ENCODE data around the gene NFATC1.

NFATC1 gene

DNA sequence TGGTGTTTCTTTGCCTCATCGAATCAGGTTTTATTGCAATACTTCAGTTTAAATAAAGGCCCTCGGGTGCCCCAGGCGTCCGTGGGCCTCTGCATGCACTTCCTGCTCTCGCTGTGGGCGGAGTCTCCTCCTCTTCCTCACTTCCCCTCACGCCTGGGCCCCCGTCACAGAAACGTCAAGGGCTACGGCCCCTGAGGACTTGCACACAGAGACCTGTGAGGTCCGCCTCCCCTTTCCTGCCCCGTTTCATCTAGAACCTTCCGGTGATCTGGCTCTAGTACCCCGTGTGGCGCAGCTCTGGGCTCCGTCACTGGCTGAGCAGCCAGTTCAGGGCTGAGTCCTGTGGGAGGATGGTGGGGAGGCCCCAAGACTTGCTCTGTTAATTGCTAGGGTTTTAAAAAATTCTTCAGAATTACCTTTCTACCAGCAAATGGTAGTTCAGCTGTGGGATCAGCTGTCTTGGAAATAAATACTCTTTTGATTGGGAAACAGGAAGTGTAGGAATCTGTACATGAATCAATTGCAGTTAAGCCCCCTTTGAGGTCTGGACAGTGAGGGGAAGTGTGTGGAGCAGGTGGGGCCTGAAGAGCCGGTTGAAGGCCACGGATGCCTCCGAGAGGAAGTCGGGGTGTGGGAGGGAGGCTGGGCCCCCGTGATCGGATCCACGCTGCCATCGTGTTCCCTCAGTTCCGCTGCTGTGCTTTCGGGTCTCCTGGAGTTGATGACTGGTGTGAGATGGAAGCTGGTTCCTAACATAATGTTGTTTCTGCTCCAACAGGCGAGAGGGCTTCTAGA is 10.2 kb downstream of the NFATC1 start:
- peak; percentile 86 to 87 for DNase-seq

DNA sequence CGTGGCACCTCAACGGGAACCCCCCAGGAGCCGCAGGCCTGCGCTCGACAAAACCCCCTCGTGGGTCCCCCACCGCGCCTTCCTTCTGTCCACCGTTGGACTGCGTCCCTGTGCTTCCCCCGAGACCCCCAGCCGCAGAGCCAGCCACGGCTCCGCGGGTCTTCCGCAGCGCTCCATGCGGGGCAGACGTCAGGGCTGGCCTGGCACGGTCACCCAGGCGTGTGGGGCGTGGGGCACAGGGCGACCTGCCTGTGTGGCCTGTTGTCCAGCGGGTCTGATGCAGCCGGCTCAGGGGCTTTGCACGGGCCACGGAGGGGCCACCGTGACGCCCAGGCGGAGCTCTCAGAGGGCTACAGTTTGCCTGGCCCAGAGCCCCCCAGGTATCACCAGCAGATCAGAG is 11.0 kb downstream of the NFATC1 start:
- DNase-seq, result no peak

- no peak for DNase-seq
These were observed 13.6 kb downstream of the NFATC1 start for GRCh38 chr18:79409313-79409712.

DNA sequence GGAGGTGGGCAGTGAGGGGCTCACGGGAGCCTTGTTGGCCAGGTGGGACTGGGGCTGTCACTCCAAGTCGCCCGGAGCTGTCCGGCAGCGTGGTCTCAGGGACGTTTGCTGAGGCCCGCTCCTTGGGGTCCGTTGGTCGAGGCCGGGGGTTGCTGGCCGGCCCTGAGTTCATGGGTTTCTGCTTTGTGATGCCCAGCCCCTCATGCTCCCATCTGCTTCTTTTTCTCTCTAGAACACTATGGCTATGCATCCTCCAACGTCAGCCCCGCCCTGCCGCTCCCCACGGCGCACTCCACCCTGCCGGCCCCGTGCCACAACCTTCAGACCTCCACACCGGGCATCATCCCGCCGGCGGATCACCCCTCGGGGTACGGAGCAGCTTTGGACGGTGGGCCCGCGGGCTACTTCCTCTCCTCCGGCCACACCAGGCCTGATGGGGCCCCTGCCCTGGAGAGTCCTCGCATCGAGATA is 14.5 kb downstream of the NFATC1 start:
- DNase-seq, result no peak

DNA sequence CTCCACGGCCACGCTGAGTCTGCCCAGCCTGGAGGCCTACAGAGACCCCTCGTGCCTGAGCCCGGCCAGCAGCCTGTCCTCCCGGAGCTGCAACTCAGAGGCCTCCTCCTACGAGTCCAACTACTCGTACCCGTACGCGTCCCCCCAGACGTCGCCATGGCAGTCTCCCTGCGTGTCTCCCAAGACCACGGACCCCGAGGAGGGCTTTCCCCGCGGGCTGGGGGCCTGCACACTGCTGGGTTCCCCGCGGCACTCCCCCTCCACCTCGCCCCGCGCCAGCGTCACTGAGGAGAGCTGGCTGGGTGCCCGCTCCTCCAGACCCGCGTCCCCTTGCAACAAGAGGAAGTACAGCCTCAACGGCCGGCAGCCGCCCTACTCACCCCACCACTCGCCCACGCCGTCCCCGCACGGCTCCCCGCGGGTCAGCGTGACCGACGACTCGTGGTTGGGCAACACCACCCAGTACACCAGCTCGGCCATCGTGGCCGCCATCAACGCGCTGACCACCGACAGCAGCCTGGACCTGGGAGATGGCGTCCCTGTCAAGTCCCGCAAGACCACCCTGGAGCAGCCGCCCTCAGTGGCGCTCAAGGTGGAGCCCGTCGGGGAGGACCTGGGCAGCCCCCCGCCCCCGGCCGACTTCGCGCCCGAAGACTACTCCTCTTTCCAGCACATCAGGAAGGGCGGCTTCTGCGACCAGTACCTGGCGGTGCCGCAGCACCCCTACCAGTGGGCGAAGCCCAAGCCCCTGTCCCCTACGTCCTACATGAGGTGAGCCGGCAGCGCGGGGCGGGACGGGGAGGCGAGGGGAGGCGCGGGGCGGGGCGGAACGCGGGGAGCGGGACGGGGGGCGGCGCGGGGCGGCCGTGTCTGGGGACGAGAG is 15.2 kb downstream of the NFATC1 start:
- DNase-seq, result no peak

GRCh38 chr18:79411614-79412526 is 16.1 kb downstream of the NFATC1 start:
- no peak for DNase-seq

GRCh38 chr18:79413025-79413424 is 17.3 kb downstream of the NFATC1 start:
- DNase-seq, result no peak

DNA sequence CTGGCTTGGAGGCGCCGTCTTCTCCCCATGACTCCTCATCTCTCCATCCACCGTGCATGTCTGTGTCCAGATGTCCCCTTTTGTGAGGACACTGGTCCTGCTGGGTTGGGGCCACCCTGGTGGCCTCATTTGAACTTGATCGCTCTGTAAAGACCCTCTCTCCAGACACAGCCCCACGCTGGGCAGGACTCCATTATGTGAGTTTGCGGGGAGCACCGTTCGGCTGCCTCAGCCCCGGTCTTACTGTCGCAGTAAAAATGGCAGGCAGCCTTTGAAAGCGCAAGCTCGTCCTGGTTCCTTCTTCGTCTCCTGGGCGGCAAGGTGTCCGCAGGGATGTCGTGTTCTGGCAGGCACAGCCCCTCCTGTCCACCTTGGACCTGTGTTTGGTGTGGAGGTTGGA is 17.7 kb downstream of the NFATC1 start:
- no peak for DNase-seq

DNA sequence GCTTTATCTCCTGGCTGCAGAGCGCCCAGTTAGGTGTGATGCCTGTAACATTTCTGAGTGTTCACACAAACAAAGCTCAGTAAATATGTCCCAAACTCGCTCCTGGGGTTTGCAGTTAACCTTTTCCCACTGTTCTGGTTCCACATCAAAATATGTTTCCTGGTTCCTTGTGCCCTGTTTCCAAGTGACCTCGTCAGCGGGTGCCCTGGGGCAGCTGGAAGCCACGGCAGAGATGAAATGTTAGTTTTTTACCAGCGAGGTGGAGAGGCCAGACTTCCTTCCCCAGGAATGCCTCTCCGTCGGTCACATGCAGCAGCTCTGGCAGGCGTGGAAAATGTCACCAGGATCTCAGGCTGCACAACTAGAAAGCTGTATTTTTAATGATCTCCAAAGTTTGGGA is 18.2 kb downstream of the NFATC1 start:
- DNase-seq, result no peak

- DNase-seq, result no peak
These were observed 20.4 kb downstream of the NFATC1 start for GRCh38 chr18:79416022-79416676.

- no peak for DNase-seq
These were observed 20.9 kb downstream of the NFATC1 start for GRCh38 chr18:79416677-79417052.

GRCh38 chr18:79418236-79418635 is 22.5 kb downstream of the NFATC1 start:
- DNase-seq, result no peak

GRCh38 chr18:79418642-79419041 is 22.9 kb downstream of the NFATC1 start:
- DNase-seq, result no peak

DNA sequence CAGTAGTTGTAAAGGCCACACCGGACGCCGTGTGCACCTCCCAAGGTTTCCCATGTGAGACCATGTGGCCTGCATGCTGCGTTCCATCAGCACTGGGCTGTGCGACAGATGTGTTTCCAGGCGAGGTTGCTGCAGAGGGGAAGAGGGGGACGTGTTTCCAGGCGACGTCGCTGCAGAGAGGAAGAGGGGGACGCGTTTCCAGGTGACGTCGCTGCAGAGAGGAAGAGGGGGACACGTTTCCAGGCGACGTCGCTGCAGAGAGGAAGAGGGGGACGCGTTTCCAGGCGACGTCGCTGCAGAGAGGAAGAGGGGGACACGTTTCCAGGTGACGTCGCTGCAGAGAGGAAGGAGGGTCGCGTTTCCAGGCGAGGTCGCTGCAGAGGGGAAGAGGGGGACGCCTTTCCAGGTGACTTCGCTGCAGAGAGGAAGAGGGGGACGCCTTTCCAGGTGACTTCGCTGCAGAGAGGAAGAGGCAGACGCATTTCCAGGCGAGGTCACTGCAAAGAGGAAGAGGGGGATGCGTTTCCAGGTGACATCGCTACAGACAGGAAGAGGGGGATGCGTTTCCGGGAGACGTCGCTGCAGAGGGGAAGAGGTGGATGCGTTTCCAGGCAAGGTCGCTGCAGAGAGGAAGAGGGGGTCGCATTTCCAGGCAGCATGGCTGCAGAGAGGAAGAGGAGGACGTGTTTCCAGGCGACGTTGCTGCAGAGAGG is 24.5 kb downstream of the NFATC1 start:
- DNase-seq, result no peak

DNA sequence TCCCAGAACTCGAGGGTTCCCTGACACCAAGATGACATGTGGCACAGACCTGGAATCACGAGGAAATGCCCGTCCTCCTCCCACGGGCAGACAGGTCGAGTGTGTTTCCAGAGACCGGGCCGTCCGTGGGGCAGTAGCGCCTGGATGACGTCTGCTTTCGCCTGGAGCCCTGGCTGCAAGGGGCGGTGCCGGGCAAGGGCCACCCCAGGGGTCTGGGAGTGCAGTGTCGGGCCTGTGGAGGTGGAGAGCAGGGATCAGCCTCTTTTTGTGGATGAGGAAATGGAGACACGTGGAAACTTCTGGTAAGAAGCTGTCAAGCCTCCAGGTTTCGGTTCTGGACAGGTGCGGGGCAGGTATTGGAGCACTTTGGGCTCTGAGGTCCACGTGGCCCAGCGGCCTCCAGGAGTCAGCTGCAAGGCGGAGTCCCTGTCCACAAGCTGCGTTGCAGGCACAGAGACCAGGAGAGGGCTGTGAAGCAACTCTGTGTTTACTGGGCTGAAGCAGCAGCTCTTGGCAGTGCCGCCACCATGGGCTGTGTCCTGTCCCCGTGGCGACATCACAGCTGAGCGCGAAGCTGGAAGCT is 25.6 kb downstream of the NFATC1 start:
- no peak for DNase-seq

DNA sequence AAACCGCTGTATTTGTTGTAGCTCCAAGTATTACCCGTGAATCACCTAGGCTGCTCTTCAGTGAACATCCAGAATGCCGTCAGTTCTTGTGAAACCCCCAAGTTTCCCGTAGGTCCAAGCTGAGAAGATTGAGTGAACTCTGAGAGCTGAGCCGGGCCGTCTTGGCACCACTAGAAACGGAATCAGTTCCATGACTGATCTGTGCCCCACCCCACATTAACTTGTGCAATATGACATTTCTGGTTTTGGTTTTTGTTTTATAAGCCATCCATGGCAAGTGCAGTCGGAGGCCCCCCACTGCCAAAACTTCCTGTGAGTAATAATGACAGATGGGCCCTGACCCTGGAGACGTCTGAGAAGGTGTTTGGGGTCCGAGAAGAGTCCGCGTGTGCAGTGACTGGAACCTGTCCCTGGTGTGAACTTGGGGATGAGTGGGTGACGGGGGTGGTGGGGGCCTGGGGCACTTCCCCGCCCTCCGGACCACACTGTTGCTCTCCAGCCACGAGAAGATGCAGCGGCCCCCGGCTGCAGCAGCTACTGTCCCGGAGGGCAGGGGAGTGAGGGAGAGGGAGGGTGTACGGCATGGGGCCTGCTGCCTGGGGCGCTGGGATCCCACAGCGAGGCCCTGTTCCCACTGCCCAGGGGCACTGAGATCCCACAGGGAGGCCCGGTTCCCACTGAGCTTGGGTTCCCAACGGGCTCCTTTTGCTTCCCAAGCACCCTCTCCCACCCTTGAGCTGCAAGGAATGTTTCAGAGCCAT is 26.5 kb downstream of the NFATC1 start:
- DNase-seq, result no peak

GRCh38 chr18:79422783-79423165 is 27.0 kb downstream of the NFATC1 start:
- no peak for DNase-seq

DNA sequence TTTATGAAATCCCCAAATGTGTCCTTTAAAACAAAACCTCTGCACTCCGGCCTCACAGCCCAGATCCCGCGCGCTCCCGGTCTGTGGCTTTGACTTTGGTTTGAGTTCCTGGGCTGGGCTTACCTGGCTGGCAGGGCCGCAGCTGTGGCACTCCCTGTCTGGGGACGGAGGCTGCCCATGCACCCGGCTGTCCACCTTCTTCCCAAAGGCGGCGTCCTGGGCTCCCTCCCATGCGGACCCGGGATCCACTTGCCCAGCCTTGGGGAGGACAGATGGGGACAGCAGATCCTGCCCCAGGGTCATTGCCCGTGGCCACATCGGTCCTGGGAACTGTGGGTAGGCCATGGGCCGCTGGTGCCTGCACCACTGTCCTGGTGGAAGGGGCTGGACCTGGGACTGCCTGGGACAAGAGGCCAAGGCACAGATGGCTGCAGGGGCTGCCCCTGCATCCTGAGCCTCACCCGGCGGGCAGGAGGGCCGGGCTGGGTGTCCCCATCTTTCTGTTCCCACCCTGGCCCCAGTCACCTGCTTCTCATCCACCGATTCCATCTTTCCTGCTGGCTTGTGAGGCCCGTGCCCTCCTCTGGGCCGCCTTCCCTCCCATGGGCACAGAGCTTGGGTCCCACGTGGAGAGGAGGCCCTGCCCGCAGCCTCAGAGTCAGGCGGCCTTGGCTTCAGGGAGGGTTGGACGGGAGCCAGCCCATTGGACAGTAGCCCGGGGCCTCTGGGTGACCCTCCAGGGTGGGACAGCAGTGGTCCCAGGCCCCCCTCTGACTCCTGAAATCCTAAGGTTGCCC is 27.7 kb downstream of the NFATC1 start:
- no peak for DNase-seq

DNA sequence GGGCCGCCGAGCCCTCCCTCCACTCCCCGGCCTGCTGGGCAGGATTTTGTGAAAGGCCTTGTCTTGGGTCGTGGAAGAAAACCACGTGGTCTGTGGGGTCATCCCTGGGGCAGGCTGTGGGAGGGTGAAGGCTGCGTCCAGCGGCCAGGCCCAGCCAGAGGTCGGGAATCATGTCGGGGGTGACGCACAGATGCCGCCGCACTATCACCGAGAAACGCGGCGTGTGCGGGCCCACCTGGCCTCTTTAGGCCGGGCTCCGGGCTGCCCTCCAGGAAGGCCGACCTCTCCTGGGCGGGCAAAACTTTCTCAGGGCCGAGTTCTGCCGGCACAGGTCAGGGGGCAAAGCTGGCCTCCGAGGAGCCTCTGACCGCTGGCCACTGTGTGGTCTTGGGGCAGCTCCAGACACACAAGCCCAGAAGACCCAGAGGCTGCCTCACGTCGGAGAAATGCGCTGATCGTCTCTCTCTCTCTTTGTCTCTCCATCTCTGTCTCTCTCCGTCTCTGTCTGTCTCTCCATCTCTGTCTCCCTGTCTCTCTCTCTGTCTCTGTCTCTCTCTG is 28.4 kb downstream of the NFATC1 start:
- DNase-seq, result no peak
